OCI-LY1 (cell line): ENCODE data around the gene CCDC85C.
"Not testable (repeated sequence)": the region's sequence is repeated elsewhere in the genome, so short reads cannot be mapped to it uniquely, and the experiment has no call there.

Experiments used
- H2AFZ ChIP-seq: fragments of 200-600 bp; sonication (generic), shearing (Covaris generic); 2 replicates; pipeline ENCODE4 v1.6.0; 2014; ENCODE audit warnings: antibody characterized with exemption, mild to moderate bottlenecking, low read length
- H3F3A ChIP-seq: fragments of 200-600 bp; sonication (generic), shearing (Covaris generic); 2 replicates; pipeline ENCODE4 v1.6.0; 2014; ENCODE audit warnings: mild to moderate bottlenecking, antibody characterized with exemption, low read length, moderate library complexity; ENCODE audit not compliant: insufficient read depth
- H3K27ac ChIP-seq: fragments of 200-600 bp; sonication (generic); 2 replicates; pipeline ENCODE4 v1.5.1; 2014; ENCODE audit warnings: low read length, mixed run types, mild to moderate bottlenecking, low read depth; ENCODE audit not compliant: poor library complexity, severe bottlenecking
- H3K27me3 ChIP-seq: fragments of 200-600 bp; sonication (generic); 2 replicates; pipeline ENCODE4 v1.6.0; 2014; ENCODE audit warnings: antibody characterized with exemption, mild to moderate bottlenecking, low read length, moderate library complexity; ENCODE audit not compliant: insufficient read depth
- H3K36me3 ChIP-seq: fragments of 200-600 bp; sonication (generic); 2 replicates; pipeline ENCODE4 v1.6.1; 2014; ENCODE audit warnings: mild to moderate bottlenecking, antibody characterized with exemption, low read length, moderate library complexity, mixed read lengths; ENCODE audit not compliant: insufficient read depth
- H3K4me1 ChIP-seq: fragments of 200-600 bp; sonication (generic); 2 replicates; pipeline ENCODE4 v1.5.1; 2014; ENCODE audit warnings: mild to moderate bottlenecking, low read length, moderate library complexity; ENCODE audit not compliant: insufficient read depth, severe bottlenecking
- H3K4me2 ChIP-seq: fragments of 200-600 bp; sonication (generic), shearing (Covaris generic); 2 replicates; pipeline ENCODE4 v1.6.1; 2014; ENCODE audit warnings: low read length
- H3K4me3 ChIP-seq: fragments of 200-600 bp; sonication (generic); 2 replicates; pipeline ENCODE4 v1.5.1; 2014; ENCODE audit warnings: low read length, low read depth, mild to moderate bottlenecking, mixed read lengths; ENCODE audit not compliant: poor library complexity, severe bottlenecking
- H3K79me2 ChIP-seq: fragments of 200-600 bp; shearing (Covaris generic); 2 replicates; pipeline ENCODE4 v1.6.1; 2016; ENCODE audit warnings: mixed run types, low read length, mixed read lengths; ENCODE audit not compliant: insufficient read depth
- H3K9ac ChIP-seq: fragments of 200-600 bp; sonication (generic), shearing (Covaris generic); 2 replicates; pipeline ENCODE4 v1.6.1; 2014; ENCODE audit warnings: mild to moderate bottlenecking, low read length, mixed read lengths
- H3K9me2 ChIP-seq: fragments of 200-600 bp; sonication (generic), shearing (Covaris generic); 2 replicates; pipeline ENCODE4 v1.6.1; 2014; ENCODE audit warnings: low read depth, mild to moderate bottlenecking, low read length, mixed read lengths
- H3K9me3 ChIP-seq: fragments of 200-600 bp; shearing (Covaris generic); 2 replicates; pipeline ENCODE4 v1.6.1; 2014; ENCODE audit warnings: low read length, mixed read lengths
- H4K20me1 ChIP-seq: fragments of 200-600 bp; sonication (generic), shearing (Covaris generic); 2 replicates; pipeline ENCODE4 v1.6.0; 2016; ENCODE audit warnings: mild to moderate bottlenecking, low read length; ENCODE audit not compliant: insufficient read depth
- EZH2 ChIP-seq: fragments of 200-600 bp; sonication (generic), shearing (Covaris generic); IDR thresholded peaks from 2 replicates; pipeline ENCODE4 v1.8.0; 2017; ENCODE audit warnings: borderline replicate concordance, mixed run types, mild to moderate bottlenecking, antibody characterized with exemption, low read length, moderate library complexity, mixed read lengths
- TF ChIP-seq, protein P1 (sequence below): fragments of 200-600 bp; sonication (generic), shearing (Covaris generic); IDR thresholded peaks from 2 replicates; pipeline ENCODE4 v1.5.1; 2017; ENCODE audit warnings: mild to moderate bottlenecking, antibody characterized with exemption, low read length, moderate library complexity, mixed read lengths

Gene CCDC85C

DNA sequence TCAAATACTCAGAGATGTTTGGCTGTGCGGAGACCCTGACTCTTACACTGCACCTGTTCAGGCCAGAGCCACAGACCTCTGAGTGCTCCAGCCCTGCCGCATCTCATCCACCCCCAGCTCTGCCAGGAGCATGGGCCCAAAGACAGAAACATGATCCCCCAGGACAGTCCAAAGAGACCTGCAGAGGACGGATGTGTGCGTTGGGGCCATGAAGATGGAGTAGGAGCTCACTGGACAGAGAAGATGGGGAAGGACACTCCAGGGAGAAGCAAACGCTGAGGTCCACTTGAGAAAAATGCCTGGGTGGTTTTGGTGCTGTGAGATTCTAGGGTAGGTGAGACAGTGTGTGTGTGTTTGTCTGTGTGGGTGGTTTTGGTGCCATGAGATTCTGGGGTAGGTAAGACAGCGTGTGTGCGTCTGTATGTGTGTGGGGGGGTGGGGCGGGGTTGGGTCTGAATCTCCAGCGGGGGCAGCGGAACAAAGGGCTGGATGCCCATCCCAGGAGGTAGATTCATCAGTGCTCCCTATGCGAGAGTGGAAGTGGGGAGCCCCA is 40.1 kb upstream of the CCDC85C start:
- Histone ChIP-seq H3F3A (no peaks in the 10 kb centered on the region), H3K9ac (no peak overlapping the region), H3K36me3 (no peaks in the 10 kb centered on the region), H3K4me3 (no peak overlapping the region), H4K20me1 (no peaks in the 10 kb centered on the region), H2AFZ (no peak overlapping the region), H3K9me2 (no peaks in the 10 kb centered on the region), H3K27me3 (no peaks in the 10 kb centered on the region), H3K27ac (no peak overlapping the region), H3K4me2 (no peak overlapping the region), H3K79me2 (no peaks in the 10 kb centered on the region), H3K4me1 (no peaks in the 10 kb centered on the region), H3K9me3 (no peaks in the 10 kb centered on the region)
- TF ChIP-seq, protein P1, sequence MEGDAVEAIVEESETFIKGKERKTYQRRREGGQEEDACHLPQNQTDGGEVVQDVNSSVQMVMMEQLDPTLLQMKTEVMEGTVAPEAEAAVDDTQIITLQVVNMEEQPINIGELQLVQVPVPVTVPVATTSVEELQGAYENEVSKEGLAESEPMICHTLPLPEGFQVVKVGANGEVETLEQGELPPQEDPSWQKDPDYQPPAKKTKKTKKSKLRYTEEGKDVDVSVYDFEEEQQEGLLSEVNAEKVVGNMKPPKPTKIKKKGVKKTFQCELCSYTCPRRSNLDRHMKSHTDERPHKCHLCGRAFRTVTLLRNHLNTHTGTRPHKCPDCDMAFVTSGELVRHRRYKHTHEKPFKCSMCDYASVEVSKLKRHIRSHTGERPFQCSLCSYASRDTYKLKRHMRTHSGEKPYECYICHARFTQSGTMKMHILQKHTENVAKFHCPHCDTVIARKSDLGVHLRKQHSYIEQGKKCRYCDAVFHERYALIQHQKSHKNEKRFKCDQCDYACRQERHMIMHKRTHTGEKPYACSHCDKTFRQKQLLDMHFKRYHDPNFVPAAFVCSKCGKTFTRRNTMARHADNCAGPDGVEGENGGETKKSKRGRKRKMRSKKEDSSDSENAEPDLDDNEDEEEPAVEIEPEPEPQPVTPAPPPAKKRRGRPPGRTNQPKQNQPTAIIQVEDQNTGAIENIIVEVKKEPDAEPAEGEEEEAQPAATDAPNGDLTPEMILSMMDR, result no peak
- no peak for TF ChIP-seq EZH2

- Histone ChIP-seq H3K27ac (no peak overlapping the region), H3F3A (no peaks in the 10 kb centered on the region), H3K9me2 (no peaks in the 10 kb centered on the region), H3K4me3 (no peak overlapping the region), H3K79me2 (no peaks in the 10 kb centered on the region), H3K4me1 (no peaks in the 10 kb centered on the region), H4K20me1 (no peaks in the 10 kb centered on the region), H2AFZ (no peak overlapping the region), H3K4me2 (no peak overlapping the region), H3K9ac (no peak overlapping the region), H3K9me3 (no peaks in the 10 kb centered on the region), H3K36me3 (no peaks in the 10 kb centered on the region), H3K27me3 (no peaks in the 10 kb centered on the region)
- TF ChIP-seq EZH2, result no peak
- TF ChIP-seq, protein P1, result no peak
These were observed 39.3 kb upstream of the CCDC85C start for GRCh38 chr14:99643343-99643742.

DNA sequence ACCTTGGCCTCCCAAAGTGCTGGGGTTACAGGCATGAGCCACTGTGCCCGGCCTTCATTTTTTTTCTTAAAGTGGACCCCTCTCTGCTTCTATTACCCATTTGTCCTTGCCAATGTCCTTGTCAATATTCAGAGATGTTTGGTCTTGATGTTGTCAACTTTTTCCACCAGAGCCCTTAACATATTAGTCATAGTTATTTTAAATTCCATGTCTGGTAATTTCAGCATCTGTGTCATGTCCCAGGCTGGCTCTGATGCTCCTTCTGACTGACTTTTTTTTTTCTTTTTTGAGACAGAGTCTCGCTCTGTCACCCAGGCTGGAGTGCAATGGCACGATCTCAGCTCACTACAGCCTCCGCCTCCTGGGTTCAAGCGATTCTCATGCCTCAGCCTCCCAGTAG is 38.8 kb upstream of the CCDC85C start:
- H3K4me1 ChIP-seq, H3K36me3 ChIP-seq, H3K9me2 ChIP-seq, H2AFZ ChIP-seq, H3K4me2 ChIP-seq, H3K4me3 ChIP-seq, H3K27me3 ChIP-seq, H3K9ac ChIP-seq, H3K27ac ChIP-seq, H3K79me2 ChIP-seq, H4K20me1 ChIP-seq, H3F3A ChIP-seq, H3K9me3 ChIP-seq: not testable (repeated sequence)

DNA sequence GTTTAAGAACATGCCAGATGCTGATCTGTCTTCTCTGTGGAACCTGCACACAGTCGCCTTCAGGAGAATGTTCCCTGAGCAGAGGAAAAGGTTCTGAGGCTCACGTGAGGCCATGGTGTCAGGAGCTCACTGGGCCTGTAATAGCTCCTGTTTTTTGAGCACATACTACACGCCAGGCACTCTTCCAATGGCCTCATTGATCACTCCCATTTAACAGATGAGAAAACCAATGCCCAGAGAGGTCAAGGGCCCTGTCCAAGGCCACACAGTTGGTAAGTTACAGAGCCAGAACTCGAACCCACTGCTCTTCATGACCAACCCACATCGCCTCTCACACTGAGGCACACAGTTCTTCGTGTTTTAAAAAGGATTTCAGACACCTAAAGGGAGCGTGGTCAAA is 33.6 kb upstream of the CCDC85C start:
- no peak overlapping the region for H3K4me3 ChIP-seq
- TF ChIP-seq, protein P1, result no peak
- TF ChIP-seq EZH2, result no peak
- H3K9me3 ChIP-seq, result no peaks in the 10 kb centered on the region
- no peak overlapping the region for H2AFZ ChIP-seq
- H3K27ac ChIP-seq, result no peak overlapping the region
- H4K20me1 ChIP-seq, result no peaks in the 10 kb centered on the region
- H3K9me2 ChIP-seq, result no peaks in the 10 kb centered on the region
- no peaks in the 10 kb centered on the region; the same call in 1 of the 2 replicates for H3K27me3 ChIP-seq
- H3K4me1 ChIP-seq, result no peaks in the 10 kb centered on the region
- no peaks in the 10 kb centered on the region for H3F3A ChIP-seq
- no peaks in the 10 kb centered on the region for H3K79me2 ChIP-seq
- no peak overlapping the region for H3K4me2 ChIP-seq
- no peaks in the 10 kb centered on the region for H3K36me3 ChIP-seq
- H3K9ac ChIP-seq, result no peak overlapping the region
